NOMO-1 (cell line): ENCODE data around the gene SLC12A3.
A peak's percentile ranks its signal among the peaks of the same experiment; 100 is the strongest.

Experiments used
- DNase-seq, 2 experiments: peaks; one replicate each; lab custom pipeline; 2025; ENCODE audit not compliant: unreplicated experiment in 2 of 2; lab: John Stamatoyannopoulos, UW

The SLC12A3 gene

GRCh38 chr16:56864960-56865359 is at the start of gene SLC12A3:
Gene SLC12A3 (plus strand): TSS chr16:56865207. CDS start chr16:56865236, 29 bp downstream.
- DNase-seq = no peak

- no peak for DNase-seq
Measured at GRCh38 chr16:56815721-56816120, 49.3 kb upstream of the SLC12A3 start.

GRCh38 chr16:56817056-56817455 is 48.0 kb upstream of the SLC12A3 start:
- DNase-seq = no peak

GRCh38 chr16:56817938-56818337 is 47.1 kb upstream of the SLC12A3 start:
- DNase-seq = no peak

GRCh38 chr16:56823081-56823733 is 41.8 kb upstream of the SLC12A3 start:
- DNase-seq = no peak

GRCh38 chr16:56824331-56824730 is 40.7 kb upstream of the SLC12A3 start:
- no peak for DNase-seq

- no peak for DNase-seq
Measured at GRCh38 chr16:56824804-56825203, 40.2 kb upstream of the SLC12A3 start.

- DNase-seq = no peak
Measured at GRCh38 chr16:56825826-56826225, 39.2 kb upstream of the SLC12A3 start.

GRCh38 chr16:56828647-56829046 is 36.4 kb upstream of the SLC12A3 start:
- no peak for DNase-seq

GRCh38 chr16:56830669-56831068 is 34.3 kb upstream of the SLC12A3 start:
- no peak for DNase-seq

GRCh38 chr16:56832768-56833167 is 32.2 kb upstream of the SLC12A3 start:
- no peak for DNase-seq

- no peak for DNase-seq
Measured at GRCh38 chr16:56833243-56833970, 31.6 kb upstream of the SLC12A3 start.

GRCh38 chr16:56835320-56835719 is 29.7 kb upstream of the SLC12A3 start:
- DNase-seq = no peak

- no peak for DNase-seq
Measured at GRCh38 chr16:56836410-56837230, 28.4 kb upstream of the SLC12A3 start.

GRCh38 chr16:56838622-56839337 is 26.2 kb upstream of the SLC12A3 start:
- DNase-seq = no peak

GRCh38 chr16:56841233-56841632 is 23.8 kb upstream of the SLC12A3 start:
- DNase-seq = no peak

- no peak for DNase-seq
Measured at GRCh38 chr16:56841659-56842058, 23.3 kb upstream of the SLC12A3 start.

- no peak for DNase-seq
Measured at GRCh38 chr16:56842133-56842532, 22.9 kb upstream of the SLC12A3 start.

- DNase-seq = no peak
Measured at GRCh38 chr16:56844056-56844455, 21.0 kb upstream of the SLC12A3 start.

GRCh38 chr16:56847173-56847910 is 17.7 kb upstream of the SLC12A3 start:
- DNase-seq = peak in 1 of 2 experiments; percentile 8
